Activated T-cell treated with anti-CD3 and anti-CD28 coated beads, Interleukin-2, amount 50 U/mL, for 24 hours (primary cell): Measurements from ENCODE around the gene COX14.
A peak's percentile ranks its signal among the peaks of the same experiment; 100 is the strongest.
"Not testable (repeated sequence)": the region's sequence is repeated elsewhere in the genome, so short reads cannot be mapped to it uniquely, and the experiment has no call there.

Experiments
- DNase-seq: peaks from one replicate; pipeline ENCODE4 v3.0.0-alpha.2; 2020
- H3K27ac Mint-ChIP-seq: 2 replicates; pipeline ENCODE4 v1.8.0; 2020; ENCODE audit warnings: mild to moderate bottlenecking, mixed read lengths
- H3K27me3 Mint-ChIP-seq: 2 replicates; pipeline ENCODE4 v1.8.0; 2020; ENCODE audit warnings: mixed read lengths
- H3K36me3 Mint-ChIP-seq: 2 replicates; pipeline ENCODE4 v1.8.0; 2020; ENCODE audit warnings: low read depth, mixed read lengths
- H3K4me1 Mint-ChIP-seq: 2 replicates; pipeline ENCODE4 v1.8.0; 2020; ENCODE audit warnings: low read depth, mixed read lengths
- H3K4me3 Mint-ChIP-seq: 2 replicates; pipeline ENCODE4 v1.8.0; 2020; ENCODE audit warnings: mild to moderate bottlenecking, moderate library complexity, mixed read lengths
- H3K9me3 Mint-ChIP-seq: 2 replicates; pipeline ENCODE4 v1.8.0; 2020; ENCODE audit warnings: mixed read lengths

COX14 gene

DNA sequence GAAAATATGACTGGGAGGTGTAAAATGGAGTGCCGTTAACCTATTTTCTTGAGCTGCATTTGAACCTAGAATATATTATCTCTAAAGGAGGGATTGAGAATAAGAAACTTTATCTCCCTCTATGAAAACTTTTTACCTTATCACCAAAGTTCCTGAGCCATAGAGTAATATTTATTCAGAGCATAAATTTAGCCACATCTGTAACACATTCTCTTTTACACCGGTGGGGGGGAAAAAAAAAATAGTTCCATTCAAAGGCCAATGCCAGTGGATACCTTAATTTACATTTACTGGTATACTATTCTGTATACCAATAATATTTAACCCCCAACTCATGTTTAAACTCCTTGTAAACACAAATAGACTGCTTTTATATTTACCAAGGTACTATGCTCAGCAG, 33.4 kb downstream of the COX14 start:
- Mint-ChIP-seq H3K4me1 (peaks cover 17% of the 10 kb centered on the region), H3K36me3 (peaks cover 41% of the 10 kb centered on the region), H3K27ac (no peak overlapping the region), H3K27me3 (no peaks in the 10 kb centered on the region), H3K9me3 (no peaks in the 10 kb centered on the region), H3K4me3 (no peak overlapping the region)
- no peak for DNase-seq

DNA sequence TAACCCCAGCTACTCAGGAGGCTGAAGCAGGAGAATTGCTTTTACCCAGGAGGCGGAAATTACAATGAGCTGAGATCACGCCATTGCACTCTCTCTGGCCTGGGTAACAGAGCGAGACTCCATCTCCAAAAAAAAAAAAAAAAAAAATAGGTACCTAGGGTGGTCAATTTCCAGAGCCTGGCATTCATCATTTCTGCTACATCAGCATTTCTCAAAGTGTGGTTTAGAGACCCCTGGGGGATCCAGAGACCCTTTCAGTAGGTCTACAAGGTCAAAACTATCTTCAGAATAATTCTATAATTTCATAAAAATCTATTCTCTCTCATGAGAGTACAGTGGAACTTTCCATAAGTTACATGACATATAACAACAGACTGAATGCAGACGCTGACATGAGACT, 35.2 kb downstream of the COX14 start:
- Mint-ChIP-seq H3K4me3 (no peak overlapping the region), H3K9me3 (no peaks in the 10 kb centered on the region), H3K4me1 (peaks cover 29% of the 10 kb centered on the region), H3K36me3 (peaks cover 25% of the 10 kb centered on the region), H3K27ac (no peak overlapping the region), H3K27me3 (no peaks in the 10 kb centered on the region)
- DNase-seq: no peak

DNA sequence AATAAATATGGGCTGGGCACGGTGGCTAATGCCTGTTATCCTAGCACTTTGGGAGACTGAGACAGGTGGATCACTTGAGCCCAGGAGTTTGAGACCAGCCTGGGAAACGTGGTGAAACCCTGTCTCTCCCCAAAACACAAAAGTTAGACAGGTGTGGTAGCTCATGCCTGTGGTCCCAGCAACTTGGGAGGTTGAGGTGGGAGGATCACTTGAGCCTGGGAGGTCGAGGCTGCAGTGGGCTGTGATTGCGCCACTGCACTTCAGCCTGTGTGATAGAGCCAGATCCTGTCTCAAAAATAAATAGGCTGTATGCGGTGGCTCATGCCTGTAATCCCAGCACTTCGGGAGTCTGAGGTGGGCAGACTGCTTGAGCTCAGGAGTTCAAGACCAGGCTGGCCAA, 36.0 kb downstream of the COX14 start:
- not testable (repeated sequence) for DNase-seq, H3K27ac Mint-ChIP-seq, H3K9me3 Mint-ChIP-seq, H3K27me3 Mint-ChIP-seq, H3K4me3 Mint-ChIP-seq
- H3K36me3 Mint-ChIP-seq: peaks cover 21% of the 10 kb centered on the region
- peaks cover 33% of the 10 kb centered on the region for H3K4me1 Mint-ChIP-seq

DNA sequence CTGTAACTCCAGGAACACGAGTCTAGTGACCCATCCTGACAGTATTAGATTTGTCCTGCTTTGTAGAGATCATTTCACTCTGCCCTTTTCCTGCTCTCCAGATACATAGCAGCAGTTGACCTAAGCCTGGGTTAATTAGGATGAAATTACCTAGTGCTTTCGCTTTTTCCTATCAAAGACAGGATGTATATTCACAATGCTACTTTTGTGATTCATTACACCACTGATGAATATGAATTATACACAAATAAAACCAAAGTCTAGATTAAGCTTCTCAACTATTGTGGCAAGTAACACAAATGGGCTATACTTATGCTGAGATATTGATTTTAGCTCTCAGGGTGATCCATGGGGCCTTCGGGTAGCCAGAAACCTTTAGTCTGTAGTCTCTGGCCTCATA, 37.3 kb downstream of the COX14 start:
- Mint-ChIP-seq H3K4me1 (peaks cover 33% of the 10 kb centered on the region), H3K27me3 (no peaks in the 10 kb centered on the region), H3K4me3 (no peak overlapping the region), H3K36me3 (peaks cover 20% of the 10 kb centered on the region), H3K27ac (peak overlapping the region; percentile 80), H3K9me3 (no peaks in the 10 kb centered on the region)
- no peak for DNase-seq

DNA sequence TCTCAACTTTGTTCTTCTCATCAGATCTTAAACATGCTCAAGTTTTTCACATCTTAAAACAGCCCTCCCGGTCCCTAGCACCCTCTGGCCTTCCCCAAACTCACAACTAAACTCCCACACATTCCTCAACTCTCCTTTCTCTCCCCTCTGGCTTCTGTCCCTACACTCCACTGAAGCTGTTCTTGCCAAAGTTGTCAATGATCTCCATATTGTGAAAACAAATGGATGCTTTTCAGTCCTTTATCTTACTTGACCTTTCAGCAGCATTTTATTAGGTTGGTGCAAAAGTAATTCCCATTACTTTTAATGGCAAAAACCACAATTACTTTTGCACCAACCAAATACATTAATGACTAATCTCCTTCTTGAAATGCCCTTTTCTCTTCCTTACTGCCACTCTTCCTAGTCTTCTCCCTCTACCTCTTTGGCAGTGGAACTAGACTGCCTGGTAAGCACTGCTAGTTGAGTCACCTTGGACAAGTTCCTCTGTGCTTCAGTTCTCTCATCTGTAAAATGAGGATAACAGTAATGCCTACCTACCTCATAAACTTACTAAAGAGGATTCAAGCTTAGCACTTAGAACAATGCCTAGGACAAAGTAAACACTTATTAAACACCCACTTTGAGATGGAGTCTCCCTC, 39.1 kb downstream of the COX14 start:
- Mint-ChIP-seq H3K27ac (peak overlapping the region; percentile 38), H3K36me3 (peaks cover 18% of the 10 kb centered on the region), H3K4me1 (peaks cover 29% of the 10 kb centered on the region), H3K9me3 (no peaks in the 10 kb centered on the region), H3K4me3 (no peak overlapping the region), H3K27me3 (no peaks in the 10 kb centered on the region)
- DNase-seq: no peak

DNA sequence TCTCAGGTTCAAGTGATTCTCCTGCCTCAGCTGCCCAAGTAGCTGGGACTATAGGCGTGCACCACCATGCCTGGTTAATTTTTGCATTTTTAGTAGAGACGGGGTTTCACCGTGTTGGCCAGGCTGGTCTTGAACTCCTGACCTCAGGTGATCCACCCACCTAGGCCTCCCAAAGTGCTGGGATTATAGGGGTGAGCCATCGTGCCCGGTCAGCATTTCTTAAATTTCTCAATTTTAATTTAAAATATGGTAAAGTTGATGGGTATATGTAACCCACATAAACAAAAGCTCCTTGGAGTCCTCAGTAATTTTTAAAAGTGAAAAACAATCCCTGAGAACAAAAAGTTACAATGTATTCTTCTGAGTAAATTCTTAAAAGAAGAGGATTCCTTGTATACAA, 42.9 kb downstream of the COX14 start:
- not testable (repeated sequence) for H3K27ac Mint-ChIP-seq, H3K27me3 Mint-ChIP-seq, H3K4me3 Mint-ChIP-seq, DNase-seq, H3K9me3 Mint-ChIP-seq
- peaks cover 34% of the 10 kb centered on the region for H3K36me3 Mint-ChIP-seq
- peaks cover 40% of the 10 kb centered on the region for H3K4me1 Mint-ChIP-seq

DNA sequence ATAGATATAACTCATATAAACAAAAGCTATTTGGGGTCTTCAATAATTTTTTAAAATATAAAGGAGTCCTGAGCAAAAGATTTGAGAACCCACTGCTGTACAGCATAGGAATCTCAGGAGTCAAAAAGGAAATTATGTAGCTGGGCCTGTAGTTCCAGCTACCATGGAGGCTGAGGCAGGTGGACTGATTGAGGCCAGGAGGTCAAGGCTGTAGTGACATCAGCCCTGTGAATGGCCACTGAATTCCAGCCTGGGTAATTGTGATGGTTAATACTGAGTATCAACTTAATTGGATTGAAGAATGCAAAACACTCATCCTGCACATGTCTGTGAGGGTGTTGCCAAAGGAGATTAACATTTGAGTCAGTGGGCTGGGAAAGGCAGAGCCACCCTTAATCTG, 44.6 kb downstream of the COX14 start:
- peaks cover 38% of the 10 kb centered on the region for H3K4me1 Mint-ChIP-seq
- peaks cover 34% of the 10 kb centered on the region for H3K36me3 Mint-ChIP-seq
- H3K4me3 Mint-ChIP-seq: no peak overlapping the region
- H3K27ac Mint-ChIP-seq: peak overlapping the region; percentile 63
- H3K27me3 Mint-ChIP-seq: no peaks in the 10 kb centered on the region
- no peak for DNase-seq
- H3K9me3 Mint-ChIP-seq: no peaks in the 10 kb centered on the region

DNA sequence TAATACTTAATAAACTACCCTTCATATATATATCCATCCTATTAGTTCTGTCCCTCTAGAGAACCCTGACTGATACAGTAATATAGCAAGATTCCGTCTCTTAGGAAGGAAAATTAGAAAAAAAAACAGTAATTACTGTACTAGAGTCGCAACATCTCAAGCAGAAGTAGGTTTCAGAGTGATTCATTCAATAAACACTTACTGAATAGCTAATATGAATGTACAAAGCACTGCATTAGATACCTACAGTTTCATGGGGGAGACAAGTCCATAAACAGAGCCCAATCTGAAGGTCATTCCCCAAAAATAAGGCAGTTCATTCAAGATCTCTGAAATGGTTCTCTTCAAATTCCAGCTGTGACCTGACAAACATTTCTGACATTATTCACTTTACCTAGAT, 45.2 kb downstream of the COX14 start:
- H3K27ac Mint-ChIP-seq: peak overlapping the region; percentile 63
- H3K9me3 Mint-ChIP-seq: no peaks in the 10 kb centered on the region
- no peak overlapping the region for H3K4me3 Mint-ChIP-seq
- H3K36me3 Mint-ChIP-seq: peaks cover 34% of the 10 kb centered on the region
- H3K4me1 Mint-ChIP-seq: peaks cover 38% of the 10 kb centered on the region
- no peaks in the 10 kb centered on the region for H3K27me3 Mint-ChIP-seq
- no peak for DNase-seq

DNA sequence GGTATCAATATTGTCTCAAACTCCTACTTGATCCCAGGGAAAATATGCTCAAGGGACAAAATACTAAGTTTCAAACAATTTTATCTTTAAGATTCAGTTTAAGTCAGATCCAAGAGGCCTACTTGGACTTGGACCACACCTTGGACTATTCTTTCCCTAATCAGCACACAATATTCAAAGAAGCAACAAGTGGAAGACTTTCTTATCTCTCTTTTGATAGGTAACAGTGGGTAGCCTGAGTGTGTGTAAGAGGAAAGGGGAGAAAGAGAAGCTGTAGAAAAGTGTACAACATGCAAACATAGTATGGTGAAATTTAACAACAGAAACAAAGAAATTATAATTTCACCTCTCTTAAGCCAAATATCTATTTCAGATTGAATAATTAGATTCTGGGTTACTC, 48.6 kb downstream of the COX14 start:
- Mint-ChIP-seq H3K36me3 (peaks cover 29% of the 10 kb centered on the region), H3K4me3 (no peak overlapping the region), H3K27ac (peak overlapping the region; percentile 6), H3K4me1 (peaks cover 50% of the 10 kb centered on the region), H3K9me3 (no peaks in the 10 kb centered on the region), H3K27me3 (no peaks in the 10 kb centered on the region)
- DNase-seq: no peak

DNA sequence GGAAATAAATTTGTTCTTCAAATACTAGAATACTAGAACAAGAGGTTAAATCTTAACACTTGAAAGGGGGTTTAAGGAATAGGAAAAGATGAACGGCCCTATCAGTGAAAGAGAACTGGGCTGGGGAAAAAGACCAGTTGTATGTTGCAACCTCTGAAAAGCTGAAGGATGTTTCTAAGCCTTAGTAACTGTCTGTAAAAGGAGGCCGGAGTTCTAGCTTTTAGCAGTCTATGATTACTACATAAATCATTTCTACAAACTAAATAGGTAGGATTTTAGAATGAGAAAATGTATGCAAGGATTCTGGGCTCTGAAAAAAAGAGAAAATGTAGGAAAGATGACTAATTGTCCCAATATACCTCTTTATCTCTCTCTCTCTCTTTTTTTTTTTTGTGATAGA, 50.2 kb downstream of the COX14 start:
- Mint-ChIP-seq H3K4me1 (peaks cover 52% of the 10 kb centered on the region), H3K4me3 (no peak overlapping the region), H3K36me3 (peaks cover 35% of the 10 kb centered on the region), H3K9me3 (no peaks in the 10 kb centered on the region), H3K27ac (peak overlapping the region; percentile 40), H3K27me3 (no peaks in the 10 kb centered on the region)
- DNase-seq: no peak

DNA sequence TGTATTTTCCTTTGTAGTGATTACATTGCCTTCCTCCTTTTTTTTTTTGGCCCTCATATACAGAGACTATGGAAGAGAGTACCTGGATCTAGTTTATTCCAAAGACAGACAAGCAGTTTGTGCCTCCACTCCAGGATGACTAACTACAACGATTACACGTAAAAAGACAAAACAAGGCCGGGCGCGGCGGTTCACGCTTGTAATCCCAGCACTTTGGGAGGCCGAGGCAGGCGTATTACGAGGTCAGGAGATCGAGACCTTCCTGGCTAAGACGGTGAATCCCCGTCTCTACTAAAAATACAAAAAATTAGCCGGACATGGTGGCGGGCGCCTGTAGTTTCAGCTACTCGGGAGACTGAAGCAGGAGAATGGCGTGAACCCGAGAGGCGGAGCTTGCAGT, 52.9 kb downstream of the COX14 start:
- Mint-ChIP-seq H3K4me1 (peaks cover 43% of the 10 kb centered on the region), H3K27me3 (no peaks in the 10 kb centered on the region), H3K36me3 (peaks cover 20% of the 10 kb centered on the region), H3K9me3 (no peaks in the 10 kb centered on the region), H3K4me3 (peak overlapping the region; percentile 87), H3K27ac (peak overlapping the region; percentile 97)
- no peak for DNase-seq

DNA sequence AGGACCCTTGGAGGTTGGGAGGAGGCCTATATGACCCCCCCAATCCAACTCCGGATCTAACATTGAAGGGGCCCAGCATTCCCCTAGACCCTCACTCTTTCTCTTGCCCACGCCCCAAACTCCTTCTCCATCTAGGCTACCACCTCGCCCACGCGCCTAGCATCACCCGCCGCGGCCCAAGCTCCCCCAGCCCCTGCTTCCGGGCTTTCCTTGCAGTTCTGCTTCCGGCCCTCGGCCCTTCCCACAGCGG, 54.7 kb downstream of the COX14 start:
- H3K4me1 Mint-ChIP-seq: peaks cover 32% of the 10 kb centered on the region
- peak; percentile 78 for DNase-seq
- peaks cover 20% of the 10 kb centered on the region for H3K36me3 Mint-ChIP-seq
- H3K27ac Mint-ChIP-seq: peak overlapping the region; percentile 97
- no peaks in the 10 kb centered on the region for H3K9me3 Mint-ChIP-seq
- peak overlapping the region; percentile 87 for H3K4me3 Mint-ChIP-seq
- no peaks in the 10 kb centered on the region for H3K27me3 Mint-ChIP-seq

DNA sequence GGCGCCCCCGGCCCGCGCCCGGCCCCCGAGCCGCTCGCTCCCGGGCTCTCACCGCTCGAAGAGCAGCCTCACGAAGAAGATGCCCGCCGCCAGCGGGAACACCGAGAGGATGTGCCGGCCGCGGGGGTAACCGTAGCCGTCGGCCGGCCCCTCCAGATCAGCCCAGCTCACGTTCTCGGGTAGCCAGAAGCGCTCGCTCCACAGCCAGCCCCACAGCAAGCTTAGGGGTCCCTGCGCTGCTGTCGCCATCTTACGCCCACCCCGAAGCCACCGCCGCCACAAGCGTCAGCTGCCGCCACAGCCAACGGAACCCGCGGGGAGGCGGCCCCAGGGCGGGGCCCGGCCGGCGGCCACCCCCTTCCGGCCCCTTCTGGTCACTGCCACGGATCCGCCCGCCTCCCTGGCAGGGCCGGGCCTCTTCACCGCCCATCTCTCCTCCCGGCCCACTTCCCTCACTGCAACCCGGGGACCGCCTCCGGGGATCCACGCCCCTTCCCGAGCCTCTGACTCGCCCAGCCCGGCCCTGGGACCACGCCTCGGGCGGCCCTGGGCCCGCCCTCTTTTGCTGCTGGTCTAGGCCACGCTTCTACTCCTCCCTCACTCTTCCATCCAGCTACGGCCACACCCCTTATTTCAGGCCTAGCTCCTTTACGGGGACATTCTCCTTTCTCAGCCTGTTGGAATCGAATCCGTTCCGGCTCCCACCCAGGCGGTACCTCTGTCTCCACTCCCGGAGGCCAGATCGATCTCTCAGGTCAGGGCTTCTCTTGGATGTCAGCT, 55.2 kb downstream of the COX14 start, which contains the start of gene CERS5:
Gene CERS5, minus strand, starts transcription at position 321 of the 780 bp plus-strand sequence. Its CDS starts 72 bp downstream, at position 249.
- peak within 1 kb of the TSS; percentile 87 for H3K4me3 Mint-ChIP-seq
- H3K27me3 Mint-ChIP-seq: no peaks in the 10 kb centered on the region
- peaks cover 30% of the 10 kb centered on the region for H3K4me1 Mint-ChIP-seq
- H3K27ac Mint-ChIP-seq: peak within 1 kb of the TSS; percentile 97
- peak; percentile 98 for DNase-seq
- H3K36me3 Mint-ChIP-seq: peaks cover 20% of the 10 kb centered on the region
- no peaks in the 10 kb centered on the region for H3K9me3 Mint-ChIP-seq
